DOHH2 (cell line): ENCODE results near the gene SMCO4.
"Not testable (repeated sequence)": the region's sequence is repeated elsewhere in the genome, so short reads cannot be mapped to it uniquely, and the experiment has no call there.

Source experiments
- H3F3A ChIP-seq: fragments of 200-600 bp; sonication (generic), shearing (Covaris generic); 2 replicates; pipeline ENCODE4 v1.6.0; 2016; ENCODE audit warnings: antibody characterized with exemption, mild to moderate bottlenecking; ENCODE audit not compliant: control insufficient read depth, insufficient read depth
- H3K27ac ChIP-seq: fragments of 200-600 bp; sonication (generic); 2 replicates; pipeline ENCODE4 v1.5.1; 2014; ENCODE audit warnings: low read depth, mild to moderate bottlenecking, low read length, moderate library complexity
- H3K27me3 ChIP-seq: fragments of 200-600 bp; sonication (generic); 2 replicates; pipeline ENCODE4 v1.6.1; 2014; ENCODE audit warnings: mild to moderate bottlenecking, low read length, mixed read lengths; ENCODE audit not compliant: control insufficient read depth
- H3K36me3 ChIP-seq: fragments of 200-600 bp; sonication (generic); 2 replicates; pipeline ENCODE4 v1.6.1; 2014; ENCODE audit warnings: mild to moderate bottlenecking, low read length, moderate library complexity, mixed read lengths; ENCODE audit not compliant: control insufficient read depth
- H3K4me1 ChIP-seq: fragments of 200-600 bp; sonication (generic); 2 replicates; pipeline ENCODE4 v1.6.1; 2014; ENCODE audit warnings: mild to moderate bottlenecking, low read length, mixed read lengths; ENCODE audit not compliant: control insufficient read depth
- H3K4me2 ChIP-seq: fragments of 200-600 bp; sonication (generic); 2 replicates; pipeline ENCODE4 v1.6.0; 2014; ENCODE audit warnings: mild to moderate bottlenecking, low read length, moderate library complexity
- H3K4me3 ChIP-seq: fragments of 200-600 bp; sonication (generic); 2 replicates; pipeline ENCODE4 v1.5.1; 2014; ENCODE audit warnings: mild to moderate bottlenecking, low read length, mixed read lengths
- H3K79me2 ChIP-seq: fragments of 200-600 bp; sonication (generic); 2 replicates; pipeline ENCODE4 v1.6.1; 2014; ENCODE audit warnings: mild to moderate bottlenecking, low read length, mixed read lengths; ENCODE audit not compliant: control insufficient read depth
- H3K9me2 ChIP-seq: fragments of 200-600 bp; sonication (generic); replicated peaks from 2 replicates; pipeline ENCODE4 v1.6.1; 2014; ENCODE audit warnings: mild to moderate bottlenecking, low read length, mixed read lengths; ENCODE audit not compliant: control insufficient read depth
- H3K9me3 ChIP-seq: fragments of 200-600 bp; sonication (generic); 2 replicates; pipeline ENCODE4 v1.6.1; 2014; ENCODE audit warnings: antibody characterized with exemption, low read length, mixed read lengths; ENCODE audit not compliant: control insufficient read depth, insufficient read depth
- H4K20me1 ChIP-seq: fragments of 200-600 bp; sonication (generic); 2 replicates; pipeline ENCODE4 v1.6.0; 2014; ENCODE audit warnings: low read depth, mild to moderate bottlenecking, antibody characterized with exemption, low read length, moderate library complexity; ENCODE audit not compliant: control insufficient read depth, insufficient read depth
- CTCF ChIP-seq: fragments of 200-600 bp; sonication (generic); IDR thresholded peaks from one replicate; pipeline ENCODE4 v1.5.1; 2014; ENCODE audit warnings: antibody characterized with exemption, mild to moderate bottlenecking, low read depth, low read length; ENCODE audit not compliant: poor library complexity, severe bottlenecking
- EZH2phosphoT487 ChIP-seq: fragments of 200-600 bp; sonication (generic); IDR thresholded peaks from 2 replicates; pipeline ENCODE4 v1.6.1; 2017; ENCODE audit warnings: borderline replicate concordance, mild to moderate bottlenecking, antibody characterized with exemption, low read length, moderate library complexity, mixed read lengths

SMCO4 gene

GRCh38 chr11:93587858-93588581 lies 44.8 kb upstream of the SMCO4 start:
- Histone ChIP-seq H3K79me2 (no peaks in the 10 kb centered on the region), H3K4me3 (no peak overlapping the region), H3F3A (no peaks in the 10 kb centered on the region), H3K27ac (no peak overlapping the region), H3K27me3 (peaks cover 11% of the 10 kb centered on the region), H3K4me2 (no peak overlapping the region), H4K20me1 (no peaks in the 10 kb centered on the region), H3K36me3 (no peaks in the 10 kb centered on the region), H3K9me2 (no peaks in the 10 kb centered on the region), H3K9me3 (no peaks in the 10 kb centered on the region), H3K4me1 (no peaks in the 10 kb centered on the region)
- no peak for TF ChIP-seq EZH2phosphoT487
- TF ChIP-seq CTCF = no peak

- not testable (repeated sequence) for H3K36me3 ChIP-seq, H3K4me3 ChIP-seq, H3K9me2 ChIP-seq, H3K9me3 ChIP-seq, H3K4me1 ChIP-seq, H4K20me1 ChIP-seq, H3K4me2 ChIP-seq, H3K79me2 ChIP-seq, H3K27ac ChIP-seq, H3F3A ChIP-seq
- H3K27me3 ChIP-seq = peaks cover 11% of the 10 kb centered on the region
These were observed 44.2 kb upstream of the SMCO4 start for GRCh38 chr11:93587425-93587824.

- Histone ChIP-seq H3K9me3 (no peaks in the 10 kb centered on the region), H3K27ac (no peak overlapping the region), H3K27me3 (peaks cover 11% of the 10 kb centered on the region), H3F3A (no peaks in the 10 kb centered on the region), H3K79me2 (no peaks in the 10 kb centered on the region), H3K4me3 (no peak overlapping the region), H3K9me2 (no peaks in the 10 kb centered on the region), H3K4me1 (no peaks in the 10 kb centered on the region), H3K36me3 (no peaks in the 10 kb centered on the region), H3K4me2 (no peak overlapping the region), H4K20me1 (no peaks in the 10 kb centered on the region)
- TF ChIP-seq EZH2phosphoT487 (no peak), CTCF (no peak)
These were observed 42.6 kb upstream of the SMCO4 start for GRCh38 chr11:93585758-93586157.

- no peaks in the 10 kb centered on the region for H3K4me1 ChIP-seq
- H3K9me2 ChIP-seq = no peaks in the 10 kb centered on the region
- no peaks in the 10 kb centered on the region for H3K9me3 ChIP-seq
- H3K4me2 ChIP-seq = no peak overlapping the region
- H3K27me3 ChIP-seq = peaks cover 11% of the 10 kb centered on the region
- no peak overlapping the region for H3K27ac ChIP-seq
- no peaks in the 10 kb centered on the region for H3K79me2 ChIP-seq
- no peak overlapping the region for H3K4me3 ChIP-seq
- no peak for TF ChIP-seq CTCF
- no peak for TF ChIP-seq EZH2phosphoT487
- no peaks in the 10 kb centered on the region for H3F3A ChIP-seq
- H4K20me1 ChIP-seq = no peaks in the 10 kb centered on the region
- no peaks in the 10 kb centered on the region for H3K36me3 ChIP-seq
These were observed 40.3 kb upstream of the SMCO4 start for GRCh38 chr11:93583490-93583889.
